ENCODE data around the gene RPP25L.
"Not testable (repeated sequence)": the region's sequence is repeated elsewhere in the genome, so short reads cannot be mapped to it uniquely, and the experiment has no call there.

The RPP25L gene

GRCh38 chr9:34611811-34612787, at the start of gene RPP25L:
RPP25L (minus strand) TSS chr9:34612097; CDS start chr9:34611296, 801 bp downstream.
- peak; percentile 96 for DNase-seq (ENCODE audit: low spot score)

- no peak for DNase-seq (ENCODE audit: low spot score)
These were observed 47.8 kb upstream of the RPP25L start for GRCh38 chr9:34659592-34660253.

- DNase-seq (ENCODE audit: low spot score): no peak
These were observed 46.6 kb upstream of the RPP25L start for GRCh38 chr9:34658461-34658860.

- no peak for DNase-seq (ENCODE audit: low spot score)
These were observed 45.1 kb upstream of the RPP25L start for GRCh38 chr9:34656992-34657391.

GRCh38 chr9:34655394-34655793, 43.5 kb upstream of the RPP25L start:
- no peak for DNase-seq (ENCODE audit: low spot score)

- DNase-seq (ENCODE audit: low spot score): peak; percentile 85
These were observed 42.6 kb upstream of the RPP25L start for GRCh38 chr9:34654323-34655051.

GRCh38 chr9:34653151-34654072, 41.5 kb upstream of the RPP25L start:
- peak; percentile 68 for DNase-seq (ENCODE audit: low spot score)

GRCh38 chr9:34652602-34653000, 40.7 kb upstream of the RPP25L start:
- DNase-seq (ENCODE audit: low spot score): no peak

- no peak for DNase-seq (ENCODE audit: low spot score)
These were observed 40.1 kb upstream of the RPP25L start, which contains the start of gene IL11RA for GRCh38 chr9:34651876-34652601. IL11RA (plus strand) TSS chr9:34652185; CDS start chr9:34655218, 3,033 bp downstream.

- DNase-seq (ENCODE audit: low spot score): no peak
These were observed 39.4 kb upstream of the RPP25L start for GRCh38 chr9:34651321-34651720.

GRCh38 chr9:34650816-34651215, 38.9 kb upstream of the RPP25L start:
- DNase-seq (ENCODE audit: low spot score): no peak

GRCh38 chr9:34648673-34649072, 36.8 kb upstream of the RPP25L start:
- no peak for DNase-seq (ENCODE audit: low spot score)

GRCh38 chr9:34647651-34648050, 35.8 kb upstream of the RPP25L start:
- no peak for DNase-seq (ENCODE audit: low spot score)

GRCh38 chr9:34647084-34647403, 35.1 kb upstream of the RPP25L start:
- DNase-seq (ENCODE audit: low spot score): no peak

GRCh38 chr9:34646211-34647083, 34.5 kb upstream of the RPP25L start, which contains the start of gene GALT:
GALT (plus strand) TSS chr9:34646675; CDS start chr9:34646705, 30 bp downstream.
- peak; percentile 90 for DNase-seq (ENCODE audit: low spot score)

- DNase-seq (ENCODE audit: low spot score): no peak
These were observed 32.9 kb upstream of the RPP25L start for GRCh38 chr9:34644766-34645314.

- DNase-seq (ENCODE audit: low spot score): no peak
These were observed 30.8 kb upstream of the RPP25L start for GRCh38 chr9:34642679-34643078.

GRCh38 chr9:34639322-34639721, 27.4 kb upstream of the RPP25L start:
- DNase-seq (ENCODE audit: low spot score): not testable (repeated sequence)

- no peak for DNase-seq (ENCODE audit: low spot score)
These were observed 26.2 kb upstream of the RPP25L start for GRCh38 chr9:34638138-34638445.

All from D341Med (cell line).